Testis (tissue), 2 donors: ENCODE data around the gene IRS1.

Source experiments
- CTCF ChIP-seq, 3 experiments: fragments of 450-650 bp in 2 of 3; fragments of 200-600 bp in 1 of 3; sonication (generic) in 1 of 3; IDR thresholded peaks; one replicate each; pipeline ENCODE4 v1.5.1; 2016 to 2019; ENCODE audit warnings: antibody characterized with exemption in 3 of 3, mild to moderate bottlenecking in 2 of 3, moderate library complexity in 1 of 3
- POLR2A ChIP-seq: fragments of 450-650 bp; IDR thresholded peaks from one replicate; pipeline ENCODE4 v1.6.1; 2017; ENCODE audit warnings: antibody characterized with exemption, mild to moderate bottlenecking, moderate library complexity

DNA sequence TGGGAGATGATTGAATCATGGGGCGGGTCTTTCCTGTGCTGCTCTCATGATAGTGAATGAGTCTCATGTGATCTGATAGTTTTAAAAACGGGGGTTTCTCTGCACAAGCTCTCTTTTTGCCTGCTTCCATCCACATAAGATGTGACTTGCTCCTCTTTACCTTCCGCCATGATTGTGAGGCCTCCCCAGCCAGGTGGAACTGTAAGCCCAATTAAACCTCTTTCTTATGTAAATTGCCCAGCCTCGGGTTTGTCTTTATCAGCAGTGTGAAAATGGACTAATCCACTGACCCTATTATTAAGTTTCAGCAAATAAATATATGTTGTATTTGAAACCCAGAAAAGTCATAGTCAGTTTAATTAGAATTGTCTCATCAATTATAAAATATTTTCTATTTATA is 22.0 kb downstream of the IRS1 start:
- TF ChIP-seq CTCF (IDR thresholded peaks at IDR 0.05) (no peak), POLR2A (no peak)
